Endothelial cell of umbilical vein (primary cell): ENCODE data around the gene SFRP2.

ENCODE experiments used
- MAX ChIP-seq: IDR thresholded peaks from 2 replicates; pipeline ENCODE4 v1.6.1; 2011; ENCODE audit not compliant: insufficient read depth, insufficient read length
- POLR2A ChIP-seq: IDR thresholded peaks from 2 replicates; pipeline ENCODE4 v1.6.1; 2012; ENCODE audit warnings: low read depth, mild to moderate bottlenecking, control low read depth, low read length
- POLR2AphosphoS5 ChIP-seq: IDR thresholded peaks from 2 replicates; pipeline ENCODE4 v1.6.1; 2012; ENCODE audit warnings: low read depth, mild to moderate bottlenecking, control low read depth, low read length, moderate library complexity; ENCODE audit not compliant: insufficient read depth
- TF ChIP-seq, protein P1 (sequence below), 2 donors: IDR thresholded peaks; 1 replicate in 1 of 2; 2 replicates in 1 of 2; pipeline ENCODE4 v1.5.1; 2011; ENCODE audit warnings: low read length in 2 of 2, mild to moderate bottlenecking in 2 of 2, moderate library complexity in 2 of 2, control low read depth in 1 of 2, inconsistent platforms in 1 of 2, low read depth in 1 of 2; ENCODE audit not compliant: insufficient read depth in 1 of 2; ENCODE audit errors: extremely low read depth in 1 of 2

DNA sequence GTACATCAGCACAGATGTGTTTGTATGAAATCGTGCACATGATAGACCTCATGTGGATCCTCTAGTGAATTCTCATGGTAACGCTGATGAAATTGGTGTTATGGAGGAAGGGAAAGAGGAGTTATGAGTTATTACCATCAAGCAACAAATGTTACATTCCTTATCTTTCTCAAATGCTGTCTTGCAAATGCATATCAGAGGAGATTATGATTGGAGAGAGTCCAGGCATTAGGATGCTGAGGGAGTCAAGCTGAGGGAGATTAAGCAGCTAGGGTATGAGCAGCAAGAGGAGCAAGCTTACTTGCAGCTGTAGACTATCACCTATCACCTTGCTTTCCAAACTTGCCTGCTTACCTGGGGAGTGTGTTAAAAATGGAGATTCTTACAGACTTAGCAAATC is 36.8 kb upstream of the SFRP2 start:
- TF ChIP-seq POLR2AphosphoS5 (no peak), POLR2A (no peak), MAX (no peak)
- TF ChIP-seq, protein P1, sequence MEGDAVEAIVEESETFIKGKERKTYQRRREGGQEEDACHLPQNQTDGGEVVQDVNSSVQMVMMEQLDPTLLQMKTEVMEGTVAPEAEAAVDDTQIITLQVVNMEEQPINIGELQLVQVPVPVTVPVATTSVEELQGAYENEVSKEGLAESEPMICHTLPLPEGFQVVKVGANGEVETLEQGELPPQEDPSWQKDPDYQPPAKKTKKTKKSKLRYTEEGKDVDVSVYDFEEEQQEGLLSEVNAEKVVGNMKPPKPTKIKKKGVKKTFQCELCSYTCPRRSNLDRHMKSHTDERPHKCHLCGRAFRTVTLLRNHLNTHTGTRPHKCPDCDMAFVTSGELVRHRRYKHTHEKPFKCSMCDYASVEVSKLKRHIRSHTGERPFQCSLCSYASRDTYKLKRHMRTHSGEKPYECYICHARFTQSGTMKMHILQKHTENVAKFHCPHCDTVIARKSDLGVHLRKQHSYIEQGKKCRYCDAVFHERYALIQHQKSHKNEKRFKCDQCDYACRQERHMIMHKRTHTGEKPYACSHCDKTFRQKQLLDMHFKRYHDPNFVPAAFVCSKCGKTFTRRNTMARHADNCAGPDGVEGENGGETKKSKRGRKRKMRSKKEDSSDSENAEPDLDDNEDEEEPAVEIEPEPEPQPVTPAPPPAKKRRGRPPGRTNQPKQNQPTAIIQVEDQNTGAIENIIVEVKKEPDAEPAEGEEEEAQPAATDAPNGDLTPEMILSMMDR (IDR thresholded peaks at IDR 0.05; ENCODE audit: extremely low read depth in 1 of 2, insufficient read depth in 1 of 2, low read depth in 1 of 2, low read length in 2 of 2) = no peak
